Astrocyte of the spinal cord (primary cell): ENCODE data around the gene URB1.

Experiments
- DNase-seq: peaks from one replicate; pipeline ENCODE4 v3.0.0; 2011; ENCODE audit warnings: low read depth, low spot score
- H3K4me3 ChIP-seq: 2 replicates; pipeline ENCODE4 v1.5.1; 2011; ENCODE audit warnings: low read depth, mild to moderate bottlenecking, low read length, moderate library complexity
- in situ Hi-C: cut with HindIII; loops from 2 replicates; pipeline ENCODE4 v1.10.0; 2017; ENCODE audit warnings: low sequenced_read_pairs
- TF ChIP-seq, protein P1 (sequence below): IDR thresholded peaks from 2 replicates; pipeline ENCODE4 v1.5.1; 2012; ENCODE audit warnings: low read depth, mild to moderate bottlenecking, low read length, inconsistent platforms

URB1 gene

DNA sequence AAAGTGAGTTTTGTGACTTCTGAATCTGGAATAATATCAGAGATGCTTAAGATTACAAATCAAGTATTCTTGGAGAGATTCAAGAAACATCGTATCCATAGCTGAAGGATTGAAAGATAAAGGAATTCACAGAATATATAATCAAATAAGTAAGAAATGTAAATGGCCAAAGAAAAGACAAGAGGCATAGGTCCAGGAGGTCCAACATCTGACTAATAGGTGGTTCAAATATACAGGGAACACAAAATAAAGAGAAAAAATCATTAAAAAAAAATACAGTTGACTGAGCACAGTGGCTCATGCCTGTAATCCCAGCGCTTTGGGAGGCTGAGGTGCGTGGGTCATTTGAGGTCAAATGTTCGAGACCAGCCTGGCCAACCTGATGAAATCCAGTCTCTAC lies 107.3 kb downstream of the URB1 start:
- H3K4me3 ChIP-seq: no peak overlapping the region
- in situ Hi-C loops: no loop called here
- DNase-seq: no peak
- TF ChIP-seq, protein P1, sequence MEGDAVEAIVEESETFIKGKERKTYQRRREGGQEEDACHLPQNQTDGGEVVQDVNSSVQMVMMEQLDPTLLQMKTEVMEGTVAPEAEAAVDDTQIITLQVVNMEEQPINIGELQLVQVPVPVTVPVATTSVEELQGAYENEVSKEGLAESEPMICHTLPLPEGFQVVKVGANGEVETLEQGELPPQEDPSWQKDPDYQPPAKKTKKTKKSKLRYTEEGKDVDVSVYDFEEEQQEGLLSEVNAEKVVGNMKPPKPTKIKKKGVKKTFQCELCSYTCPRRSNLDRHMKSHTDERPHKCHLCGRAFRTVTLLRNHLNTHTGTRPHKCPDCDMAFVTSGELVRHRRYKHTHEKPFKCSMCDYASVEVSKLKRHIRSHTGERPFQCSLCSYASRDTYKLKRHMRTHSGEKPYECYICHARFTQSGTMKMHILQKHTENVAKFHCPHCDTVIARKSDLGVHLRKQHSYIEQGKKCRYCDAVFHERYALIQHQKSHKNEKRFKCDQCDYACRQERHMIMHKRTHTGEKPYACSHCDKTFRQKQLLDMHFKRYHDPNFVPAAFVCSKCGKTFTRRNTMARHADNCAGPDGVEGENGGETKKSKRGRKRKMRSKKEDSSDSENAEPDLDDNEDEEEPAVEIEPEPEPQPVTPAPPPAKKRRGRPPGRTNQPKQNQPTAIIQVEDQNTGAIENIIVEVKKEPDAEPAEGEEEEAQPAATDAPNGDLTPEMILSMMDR: no peak

DNA sequence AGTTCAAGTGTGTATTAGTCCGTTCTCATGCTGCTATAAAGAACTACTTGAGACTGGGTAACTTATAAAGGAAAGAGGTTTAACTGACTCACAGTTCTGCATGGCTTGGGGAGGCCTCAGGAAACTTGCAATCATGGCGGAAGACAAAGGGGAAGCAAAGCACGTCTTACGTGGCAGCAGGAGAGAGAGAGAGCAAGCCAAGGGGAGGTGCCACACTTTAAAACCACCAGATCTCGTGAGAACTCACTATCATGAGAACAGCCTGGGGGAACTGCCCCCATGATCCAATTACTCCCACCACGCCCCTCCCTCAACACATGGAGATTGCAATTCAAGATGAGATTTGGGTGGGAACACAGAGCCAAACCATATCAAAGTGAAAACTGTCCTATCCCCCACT lies 109.8 kb downstream of the URB1 start:
- no peak for DNase-seq
- in situ Hi-C loops: no loop called here
- TF ChIP-seq, protein P1: no peak
- H3K4me3 ChIP-seq: no peak overlapping the region

DNA sequence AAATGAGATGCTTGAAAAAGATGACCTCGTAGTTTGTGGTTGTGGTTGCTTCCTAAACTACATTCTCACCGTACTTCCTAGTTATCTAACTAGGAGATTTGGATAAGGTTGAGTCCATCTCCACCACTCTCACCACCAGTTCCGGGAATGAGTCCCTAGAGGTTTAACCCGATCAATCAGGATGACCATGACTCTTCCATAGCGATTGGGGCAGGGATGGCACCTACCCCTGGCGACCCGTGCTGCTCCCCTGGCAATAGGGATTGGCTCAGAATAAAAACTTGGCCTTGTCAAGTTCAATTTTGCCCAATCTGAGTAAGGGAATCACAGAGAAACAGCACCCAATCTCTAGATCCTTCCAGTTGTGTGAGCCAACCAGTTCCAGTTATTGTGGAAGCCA lies 111.3 kb downstream of the URB1 start:
- TF ChIP-seq, protein P1: no peak
- in situ Hi-C loops: no loop called here
- no peak overlapping the region for H3K4me3 ChIP-seq
- no peak for DNase-seq

DNA sequence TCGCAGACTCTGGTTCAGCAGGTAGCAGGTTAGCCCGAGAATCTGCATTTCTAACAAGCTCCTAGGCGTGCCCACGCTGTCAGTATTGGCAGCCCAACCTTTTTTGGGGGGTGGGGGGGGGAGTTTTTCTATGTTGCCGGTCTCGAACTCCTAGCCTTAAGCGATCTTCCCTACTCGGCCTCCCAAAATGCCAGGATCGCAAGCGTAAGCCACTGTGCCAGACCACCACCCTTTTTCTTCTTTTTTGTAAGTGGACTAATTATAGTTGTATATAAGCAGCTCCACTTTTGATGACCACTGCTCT lies 113.5 kb downstream of the URB1 start:
- TF ChIP-seq, protein P1: no peak
- H3K4me3 ChIP-seq: peak overlapping the region; percentile 92
- in situ Hi-C loops: no loop called here
- DNase-seq: no peak

DNA sequence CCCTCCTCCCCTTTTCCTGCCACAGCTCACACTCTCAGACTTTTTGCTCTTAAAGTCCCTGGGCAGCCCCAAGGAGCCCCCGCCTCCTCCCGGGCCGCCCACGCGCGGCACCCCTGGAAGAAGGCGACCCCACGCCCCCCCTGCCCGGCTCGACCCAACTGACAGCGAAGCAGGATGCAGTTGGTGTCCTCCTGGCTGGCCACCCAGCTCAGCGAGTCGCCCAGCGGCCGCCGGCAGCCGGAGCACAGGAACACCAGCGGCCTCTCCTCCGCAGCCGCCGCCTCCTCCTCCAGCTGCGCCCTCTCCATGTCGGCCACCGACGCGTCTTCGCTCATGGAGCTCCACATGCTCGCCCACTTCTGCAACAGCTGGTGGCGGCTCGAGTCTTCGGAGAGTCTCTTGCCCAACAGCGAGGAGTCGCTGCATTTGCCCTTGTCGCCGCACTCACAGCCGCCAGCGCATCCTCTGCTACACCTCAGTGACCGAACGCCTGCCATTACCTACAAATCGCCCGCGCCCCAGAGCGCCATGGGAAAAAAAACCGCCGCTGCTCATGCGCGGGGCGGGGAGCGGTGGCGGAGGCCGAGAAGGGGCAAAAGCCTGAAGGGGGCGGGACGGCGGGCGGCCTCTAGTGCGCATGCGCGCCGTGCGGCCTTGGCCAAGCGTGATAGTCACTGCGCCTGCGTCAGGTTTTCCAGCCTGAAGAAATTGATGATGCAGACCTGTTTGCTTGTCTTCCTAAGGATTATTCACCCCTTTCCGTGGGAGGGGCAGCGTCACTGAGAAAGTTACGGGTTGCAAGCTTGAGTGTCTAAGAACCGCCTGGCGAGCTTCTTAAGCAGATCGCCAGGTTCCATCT lies 114.1 kb downstream of the URB1 start, which contains the start of gene MIS18A:
TSS of gene MIS18A (minus strand) at position 532 of the 859 bp plus-strand sequence. CDS start at position 497, 35 bp downstream.
- peak within 1 kb of the TSS; percentile 92 for H3K4me3 ChIP-seq
- TF ChIP-seq, protein P1: no peak
- peak; percentile 96 for DNase-seq
- in situ Hi-C loops: no loop called here

DNA sequence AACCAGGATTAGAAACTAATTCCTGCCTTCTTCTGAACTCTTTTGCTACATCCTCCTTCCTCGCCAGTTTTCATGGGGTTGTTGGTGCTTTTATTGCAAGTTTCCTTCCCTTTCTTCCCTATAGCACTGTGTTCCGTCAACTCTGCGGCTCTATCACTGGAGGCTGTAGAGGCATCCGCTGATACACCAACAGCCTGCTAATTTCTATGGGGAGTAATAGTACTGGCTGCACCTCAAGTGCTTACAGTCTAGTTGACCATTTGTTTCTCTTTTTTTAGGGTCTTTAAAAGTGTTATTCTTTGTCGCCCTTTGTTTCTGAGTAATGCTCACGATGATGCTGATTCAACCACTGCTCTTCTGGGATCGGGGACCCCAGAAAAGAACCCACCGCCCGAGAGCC lies 114.7 kb downstream of the URB1 start:
- peak overlapping the region; percentile 92 for H3K4me3 ChIP-seq
- in situ Hi-C loops: no loop called here
- TF ChIP-seq, protein P1: no peak
- no peak for DNase-seq
